SHP77 (cell line): Measurements from ENCODE around the gene VIM.
A peak's percentile ranks its signal among the peaks of the same experiment; 100 is the strongest.
"Not testable (repeated sequence)": the region's sequence is repeated elsewhere in the genome, so short reads cannot be mapped to it uniquely, and the experiment has no call there.

Source experiments
- DNase-seq, 2 experiments: peaks; one replicate each; lab custom pipeline; 2025; lab: John Stamatoyannopoulos, UW

Gene VIM

DNA sequence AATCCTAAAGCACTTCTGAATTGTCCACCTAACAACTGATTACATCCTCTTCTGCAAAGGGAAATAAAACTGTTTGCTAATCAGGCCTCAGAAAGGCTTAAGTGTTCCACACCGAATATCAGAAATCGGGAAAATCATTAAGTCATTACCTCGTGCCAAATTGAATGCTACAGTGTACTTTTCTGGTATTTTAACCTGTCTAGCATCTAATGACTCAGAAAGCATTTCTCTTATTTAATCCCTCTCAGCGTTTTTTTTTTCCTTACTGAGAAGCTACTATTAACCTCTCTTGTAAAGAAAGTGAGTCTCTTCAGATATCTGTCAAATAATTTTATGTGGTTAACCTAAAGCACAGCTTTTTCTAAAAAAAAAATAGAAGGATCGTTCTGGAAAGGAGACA is 28.6 kb downstream of the VIM start:
- no peak for DNase-seq

- peak; percentile 1 to 44 for DNase-seq
These were observed 29.7 kb downstream of the VIM start for GRCh38 chr10:17257466-17258321.

GRCh38 chr10:17262502-17262901 is 34.5 kb downstream of the VIM start:
- no peak for DNase-seq

GRCh38 chr10:17263580-17263979 is 35.5 kb downstream of the VIM start:
- no peak for DNase-seq

DNA sequence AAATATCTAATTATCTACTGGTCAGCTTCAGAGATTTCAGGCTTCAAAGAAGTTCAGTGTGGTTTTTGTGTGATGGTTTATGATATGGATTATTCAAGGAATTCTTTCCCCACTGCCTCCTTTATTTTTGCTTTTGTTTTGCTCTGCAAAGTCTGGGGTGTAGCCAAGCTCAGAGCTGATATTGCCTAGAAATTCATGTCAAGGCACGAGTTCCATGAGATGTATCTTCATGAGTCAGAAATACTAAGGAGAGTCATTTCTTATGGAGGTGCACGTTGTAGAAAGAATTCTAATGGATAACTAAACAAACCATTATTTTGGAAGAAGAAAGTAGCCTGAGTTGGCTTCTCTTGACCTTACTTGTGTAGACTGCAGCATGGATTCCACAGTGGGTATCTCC is 37.4 kb downstream of the VIM start:
- DNase-seq = no peak

DNA sequence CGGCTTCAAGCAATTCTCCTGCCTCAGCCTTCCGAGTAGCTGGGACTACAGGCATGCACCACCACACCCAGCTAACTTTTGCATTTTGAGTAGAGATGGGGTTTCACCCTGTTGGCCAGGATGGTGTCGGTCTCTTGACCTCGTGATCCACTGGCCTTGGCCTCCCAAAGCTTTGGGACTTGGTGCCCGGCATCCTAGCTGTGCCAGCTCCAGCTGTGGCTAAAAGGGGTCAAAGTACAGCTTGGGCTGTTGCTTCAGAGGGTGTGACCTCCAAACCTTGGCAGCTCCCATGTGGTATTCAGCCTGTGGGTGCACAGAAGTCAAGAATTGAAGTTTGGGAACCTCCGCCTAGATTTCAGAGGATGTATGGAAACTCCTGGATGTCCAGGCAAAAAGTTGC is 38.5 kb downstream of the VIM start:
- not testable (repeated sequence) for DNase-seq

DNA sequence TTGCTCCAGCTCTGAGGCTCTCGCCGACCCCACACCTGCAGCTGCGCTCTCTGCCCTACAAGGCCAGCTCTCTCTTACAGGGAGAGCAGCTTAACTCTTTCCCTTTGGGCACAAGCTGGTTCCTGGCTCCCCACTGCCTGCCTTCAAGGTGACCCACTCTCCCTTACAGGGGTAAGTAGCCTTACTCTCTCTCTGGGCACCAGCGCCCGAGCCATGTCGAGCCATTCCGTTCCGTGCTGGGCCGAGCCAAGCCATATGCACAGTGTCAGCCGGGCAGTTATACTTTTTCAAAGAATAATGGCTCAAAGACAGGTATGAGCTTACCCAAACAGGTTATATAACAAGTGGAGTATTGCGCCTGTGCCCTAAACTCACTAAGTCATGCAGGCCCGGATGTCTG is 44.6 kb downstream of the VIM start:
- no peak for DNase-seq

- DNase-seq = no peak
These were observed 45.4 kb downstream of the VIM start for GRCh38 chr10:17273403-17273802.

GRCh38 chr10:17276756-17277424 is 48.8 kb downstream of the VIM start:
- no peak for DNase-seq

GRCh38 chr10:17278607-17279240 is 50.7 kb downstream of the VIM start:
- no peak for DNase-seq

DNA sequence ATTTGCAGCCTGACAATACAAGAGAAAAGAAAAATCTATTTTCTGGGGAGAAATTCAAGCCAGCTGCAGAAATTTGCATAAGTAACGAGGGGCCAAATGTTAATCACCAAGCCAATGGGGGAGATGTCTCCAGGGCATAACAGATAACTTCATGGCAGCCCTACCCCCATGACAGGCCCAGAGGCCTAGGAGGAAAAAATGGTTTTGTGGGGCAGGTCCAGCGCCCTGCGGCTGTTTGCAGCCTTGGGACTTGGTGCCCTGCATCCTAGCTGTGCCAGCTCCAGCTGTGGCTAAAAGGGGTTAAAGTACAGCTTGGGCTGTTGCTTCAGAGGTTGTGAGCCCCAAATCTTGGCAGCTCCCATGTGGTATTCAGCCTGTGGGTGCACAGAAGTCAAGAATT is 54.3 kb downstream of the VIM start:
- DNase-seq = no peak

DNA sequence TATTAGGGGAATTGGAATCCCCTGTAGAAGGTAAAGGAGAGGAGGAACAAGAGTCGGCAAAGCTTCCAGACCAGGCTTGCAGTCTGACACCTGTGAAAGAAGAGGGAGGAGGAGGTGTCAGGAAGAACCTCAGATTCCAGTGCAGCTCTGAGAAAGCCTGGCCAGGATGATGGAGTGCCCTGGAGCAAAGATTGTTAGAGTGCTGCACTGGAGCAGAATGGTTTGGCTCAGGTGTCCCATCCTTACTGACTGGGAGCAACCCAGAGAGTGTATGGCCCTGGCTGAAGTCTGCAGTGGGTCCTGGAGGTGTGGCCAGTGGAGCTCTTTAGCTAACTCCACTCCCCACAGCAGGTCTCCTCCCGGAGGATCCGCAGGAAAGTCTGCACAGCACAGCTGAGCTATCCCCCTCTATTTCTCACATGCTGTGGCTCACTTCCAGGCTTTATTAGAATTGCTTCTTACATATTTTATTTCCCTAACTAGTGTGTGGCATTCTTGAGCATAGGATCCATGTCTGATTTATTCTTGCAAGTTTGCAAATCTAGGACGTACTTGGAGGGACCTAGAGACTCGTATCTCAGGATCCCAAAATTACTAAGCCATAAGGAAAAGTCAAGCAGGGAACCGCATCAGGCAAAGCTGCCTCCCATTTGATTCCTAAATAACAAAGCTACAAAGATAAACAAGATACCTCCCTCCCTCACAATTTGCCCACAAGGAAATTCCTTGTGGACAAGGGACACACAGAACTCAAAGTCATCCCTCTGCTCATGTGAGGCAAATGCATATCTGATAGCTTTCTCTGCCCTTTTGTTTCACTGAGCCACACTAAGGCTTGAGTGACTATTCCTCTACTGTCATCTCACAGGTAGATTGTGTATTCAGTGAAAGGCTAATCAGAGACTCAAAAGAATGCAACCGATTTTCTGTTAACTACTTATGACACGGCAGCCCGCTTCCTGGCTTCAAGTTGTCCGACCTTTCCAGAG is 58.8 kb downstream of the VIM start:
- DNase-seq = no peak
